Activated naive CD4-positive, alpha-beta T cell treated with anti-CD3 and anti-CD28 coated beads, Interleukin-2, amount 50 U/mL, for 16 hours (primary cell): ENCODE measurements around the gene UGT1A4.

Source experiments
- DNase-seq: peaks from one replicate; pipeline ENCODE4 v3.0.0-alpha.2; 2020

The UGT1A4 gene

GRCh38 chr2:233814056-233814835, 95.7 kb downstream of the UGT1A4 start:
- no peak for DNase-seq

- no peak for DNase-seq
These were observed 97.3 kb downstream of the UGT1A4 start for GRCh38 chr2:233815861-233816260.

GRCh38 chr2:233816334-233816733, 97.8 kb downstream of the UGT1A4 start:
- DNase-seq, result no peak

- DNase-seq, result no peak
These were observed 98.2 kb downstream of the UGT1A4 start for GRCh38 chr2:233816771-233817170.

- no peak for DNase-seq
These were observed 98.9 kb downstream of the UGT1A4 start for GRCh38 chr2:233817361-233817911.

- no peak for DNase-seq
These were observed 99.6 kb downstream of the UGT1A4 start for GRCh38 chr2:233817995-233818638.

- DNase-seq, result no peak
These were observed 100.4 kb downstream of the UGT1A4 start for GRCh38 chr2:233818639-233819621.

GRCh38 chr2:233819884-233820773, 101.6 kb downstream of the UGT1A4 start:
- DNase-seq, result no peak

GRCh38 chr2:233820774-233821105, 102.2 kb downstream of the UGT1A4 start:
- DNase-seq, result no peak

GRCh38 chr2:233821196-233821595, 102.7 kb downstream of the UGT1A4 start:
- no peak for DNase-seq

- DNase-seq, result no peak
These were observed 103.2 kb downstream of the UGT1A4 start for GRCh38 chr2:233821709-233822100.

- DNase-seq, result no peak
These were observed 103.7 kb downstream of the UGT1A4 start for GRCh38 chr2:233822101-233822771.
